NCI-H748 (cell line): Measurements from ENCODE around the gene TRIM17.

Source experiments
- DNase-seq: peaks from one replicate; lab custom pipeline; 2025; ENCODE audit not compliant: unreplicated experiment; lab: John Stamatoyannopoulos, UW

TRIM17 gene

DNA sequence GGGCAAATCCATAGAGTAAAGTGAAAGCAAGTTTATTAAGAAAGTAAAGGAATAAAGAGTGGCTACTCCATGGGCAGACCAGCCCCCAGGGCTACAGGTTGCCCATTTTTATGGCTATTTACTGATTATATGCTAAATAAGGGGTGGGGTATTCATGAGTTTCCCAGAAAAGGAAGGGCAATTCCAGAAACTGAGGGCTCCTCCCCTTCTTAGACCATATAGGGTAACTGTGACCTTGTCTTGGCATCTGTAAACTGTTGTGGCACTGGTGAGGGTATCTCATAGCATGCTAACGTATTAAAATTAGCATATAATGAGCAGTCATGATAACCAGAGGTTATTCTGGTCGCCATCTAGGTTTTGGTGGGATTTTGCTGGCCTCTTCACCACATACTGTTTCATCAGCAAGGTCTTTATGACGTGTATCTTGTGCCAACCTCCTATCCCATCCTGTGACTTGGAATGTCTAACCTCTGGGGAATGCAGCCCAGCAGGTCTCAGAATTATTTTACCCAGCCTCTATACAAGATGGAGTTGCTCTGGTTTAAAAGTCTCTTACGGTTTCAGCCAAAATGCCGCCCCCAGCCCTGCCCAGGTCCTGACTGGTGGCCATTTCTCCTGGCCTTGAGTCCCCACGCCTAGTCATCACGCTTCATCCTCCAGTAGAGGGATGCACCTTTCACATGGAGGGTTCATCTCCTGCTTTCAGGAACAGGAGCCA, 982 bp upstream of the TRIM17 start:
- no peak for DNase-seq

GRCh38 chr1:228417061-228417460, 400 bp upstream of the TRIM17 start:
- DNase-seq: no peak

DNA sequence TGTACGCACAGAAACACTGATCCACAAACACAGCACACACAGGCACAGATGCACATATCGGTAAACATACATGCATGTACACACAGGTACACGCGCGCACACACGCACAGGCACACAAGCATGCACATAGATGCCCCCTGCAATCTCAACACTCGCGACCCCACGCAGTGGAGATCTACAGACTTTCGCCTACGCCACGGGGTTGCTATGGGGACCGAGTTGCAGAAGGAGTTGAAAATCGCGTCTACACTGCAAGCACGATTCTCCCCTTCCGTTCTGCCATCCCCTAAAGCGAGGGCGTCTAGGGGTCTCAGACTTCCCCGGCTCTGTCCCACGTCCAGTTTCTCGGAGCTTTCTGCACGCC, 826 bp downstream of the TRIM17 start:
- DNase-seq: peak; percentile 28

GRCh38 chr1:228415221-228415620, 1.4 kb downstream of the TRIM17 start:
- no peak for DNase-seq

DNA sequence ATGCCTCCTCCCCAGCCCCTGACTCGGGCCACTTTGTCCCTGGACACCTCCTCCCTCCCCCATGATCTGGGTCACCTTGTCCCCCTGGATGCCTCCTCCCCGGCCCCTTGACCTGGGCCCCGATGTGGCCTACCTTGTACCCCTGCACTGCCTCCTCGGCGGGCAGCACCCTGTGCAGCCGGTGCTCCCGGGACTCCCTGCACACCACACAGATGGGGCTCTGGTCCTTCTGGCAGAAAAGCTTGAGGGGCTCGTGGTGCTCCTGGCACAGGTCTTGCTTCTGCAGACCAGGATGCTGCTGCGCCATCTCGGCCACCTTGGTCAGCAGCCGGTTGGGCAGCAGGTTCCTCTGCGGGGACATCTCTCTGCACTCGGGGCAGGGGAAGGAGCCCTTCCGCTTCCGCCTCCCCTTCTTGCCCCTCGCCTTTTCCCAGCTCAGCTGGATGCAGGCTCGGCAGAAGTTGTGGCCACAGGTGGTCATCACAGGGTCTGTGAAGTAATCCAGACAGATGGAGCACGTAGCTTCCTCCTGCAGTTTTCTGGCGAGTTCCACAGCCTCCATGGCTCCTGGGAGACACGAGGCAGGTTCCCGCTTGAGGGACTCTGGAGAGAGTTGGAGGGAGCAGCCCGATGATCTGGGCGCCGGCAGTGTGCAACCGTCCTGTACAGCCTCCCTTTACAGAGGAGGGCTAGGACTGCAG, 2.0 kb downstream of the TRIM17 start:
- DNase-seq: no peak

GRCh38 chr1:228413241-228414010, 3.2 kb downstream of the TRIM17 start:
- no peak for DNase-seq

DNA sequence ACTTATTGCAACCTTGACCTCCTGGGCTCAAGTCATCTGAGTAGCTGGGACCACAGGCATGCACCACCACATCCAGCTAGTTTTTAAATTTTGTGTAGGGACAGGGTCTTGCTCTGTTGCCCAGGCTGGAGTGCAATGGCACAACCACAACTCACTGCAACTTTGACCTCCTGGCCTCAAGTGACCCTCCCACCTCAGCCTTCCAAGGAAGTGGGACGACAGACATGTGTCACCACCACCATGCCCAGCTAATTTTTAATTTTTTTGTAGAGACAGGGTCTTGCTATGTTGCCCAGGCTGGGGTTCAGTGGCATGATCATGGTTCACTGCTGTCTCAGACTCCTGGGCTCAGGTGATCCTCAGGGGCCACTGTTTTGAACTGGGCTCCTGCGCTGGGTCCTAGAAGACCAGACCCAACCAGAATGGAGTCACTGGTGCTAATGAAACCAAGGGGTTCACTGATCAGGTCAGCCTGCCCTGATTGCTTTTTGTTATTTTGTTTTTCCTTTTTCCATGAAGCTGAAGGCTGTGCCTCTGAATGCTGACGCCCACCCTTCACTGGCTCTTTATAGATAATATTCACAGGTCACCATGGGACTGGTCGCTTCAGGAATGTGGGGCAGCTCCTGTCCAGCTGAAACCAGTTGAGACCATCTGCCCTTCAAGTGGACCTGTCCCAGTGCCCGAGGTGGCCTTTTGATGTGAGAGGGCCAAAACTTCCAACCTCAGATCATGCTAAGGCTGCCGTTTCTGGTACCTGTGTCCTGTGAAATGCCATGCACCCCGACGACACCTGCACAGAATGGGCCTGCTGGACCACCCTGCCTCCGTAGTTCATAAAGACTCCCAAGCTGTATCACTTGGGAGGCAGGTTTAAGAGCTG, 4.9 kb downstream of the TRIM17 start:
- DNase-seq: no peak

DNA sequence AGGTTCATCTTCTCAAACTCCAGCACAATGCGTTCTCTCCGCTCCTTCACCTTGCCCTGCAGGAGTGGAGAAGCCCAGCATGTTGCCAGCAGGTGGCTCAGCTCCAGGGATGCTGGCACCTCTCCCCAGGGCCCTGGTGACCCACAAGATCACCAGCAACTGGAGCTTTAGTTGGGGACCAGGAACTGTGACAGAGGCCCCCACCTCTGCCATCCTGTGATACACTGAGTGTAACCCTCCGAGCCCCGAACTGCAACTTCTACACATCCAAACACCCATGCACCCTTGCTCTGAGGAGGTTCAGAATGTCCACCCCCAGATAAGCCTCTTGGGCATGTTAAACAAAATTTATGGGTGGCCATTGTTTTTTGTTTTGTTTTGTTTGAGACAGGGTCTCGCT, 5.5 kb downstream of the TRIM17 start:
- DNase-seq: no peak

GRCh38 chr1:228410671-228411070, 6.0 kb downstream of the TRIM17 start:
- DNase-seq: no peak

- no peak for DNase-seq
Observed at GRCh38 chr1:228410015-228410414, 6.6 kb downstream of the TRIM17 start.

- no peak for DNase-seq
Observed at GRCh38 chr1:228408869-228409805, 7.5 kb downstream of the TRIM17 start.

DNA sequence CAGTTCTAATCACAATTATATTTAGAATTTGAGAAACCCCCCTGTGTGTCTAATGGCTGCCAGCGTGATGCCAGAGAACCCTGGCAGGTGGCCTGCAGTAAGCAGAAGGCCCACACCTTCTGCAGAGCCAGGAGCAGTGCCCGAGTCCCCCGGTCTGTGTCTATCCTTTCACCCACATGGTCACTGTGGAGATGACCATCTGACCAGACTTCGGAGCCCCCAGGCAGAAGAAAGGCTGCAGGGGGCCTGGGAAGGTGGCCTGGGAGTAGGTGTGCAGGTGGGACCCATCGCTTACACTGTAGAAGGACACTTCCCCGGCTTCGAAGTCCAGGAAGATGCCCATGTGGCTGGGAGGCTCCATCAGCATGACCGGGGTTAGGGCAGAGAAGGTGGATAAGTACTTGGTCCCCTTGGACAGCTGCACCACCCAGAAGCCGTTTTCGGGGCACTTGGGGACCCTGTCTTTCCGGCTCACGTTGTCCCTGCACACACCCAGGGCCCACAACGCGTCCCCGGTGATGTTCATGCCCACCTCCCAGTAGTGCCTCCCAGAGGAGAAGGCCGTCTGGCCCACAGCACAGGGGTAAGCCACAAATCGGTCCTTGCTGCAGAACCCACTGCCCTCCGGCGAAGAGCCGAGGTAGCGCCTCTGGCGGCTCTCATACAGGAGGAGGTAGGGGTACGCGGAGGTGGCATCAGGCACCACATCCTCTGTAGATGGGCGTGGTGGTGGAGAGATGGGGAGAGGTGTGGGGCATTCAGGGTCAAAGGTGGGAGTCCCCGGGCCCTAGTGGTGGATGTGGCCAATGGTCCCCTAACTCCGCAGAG, 8.4 kb downstream of the TRIM17 start:
- DNase-seq: no peak

- no peak for DNase-seq
Observed at GRCh38 chr1:228407106-228408040, 9.3 kb downstream of the TRIM17 start.

- DNase-seq: no peak
Observed at GRCh38 chr1:228405979-228406228, 10.8 kb downstream of the TRIM17 start.

DNA sequence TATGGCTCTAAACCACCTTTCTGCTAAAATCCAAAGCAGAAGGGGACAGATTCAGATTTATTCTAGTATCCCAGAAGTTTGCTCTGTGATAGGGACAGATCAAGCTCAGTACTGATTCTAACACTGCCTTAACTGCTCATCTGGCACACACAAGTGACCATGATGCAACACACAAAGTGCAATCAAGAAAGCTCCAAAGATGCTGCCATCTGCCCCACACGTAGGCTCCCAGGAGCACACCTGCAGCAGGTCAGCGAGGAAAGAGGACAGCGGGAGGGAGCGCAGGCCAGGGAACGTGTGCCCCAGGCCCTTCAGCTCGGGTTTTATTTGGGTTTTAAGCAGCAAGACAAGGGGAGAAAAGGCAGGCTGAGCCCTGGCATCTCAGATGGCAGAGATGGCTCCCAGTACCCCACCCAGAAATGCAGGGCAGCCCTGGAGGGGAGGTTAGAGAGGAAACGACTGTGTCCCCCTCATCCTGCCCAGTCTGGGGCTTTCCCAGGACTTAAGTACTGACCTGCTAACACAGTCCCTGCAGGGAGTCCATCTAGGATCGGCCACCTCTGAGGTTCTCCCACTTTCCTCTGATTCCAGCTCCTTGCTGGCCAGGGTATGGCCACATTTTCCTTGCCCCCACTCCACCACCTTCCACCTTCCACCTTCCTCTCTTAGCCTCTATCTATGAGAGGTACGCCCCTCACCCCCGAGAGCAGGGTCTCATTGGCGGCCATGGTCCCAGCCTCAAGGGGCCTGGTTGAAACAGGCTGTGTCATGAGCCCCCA, 11.3 kb downstream of the TRIM17 start:
- DNase-seq: peak; percentile 2

- DNase-seq: no peak
Observed at GRCh38 chr1:228404107-228404720, 12.4 kb downstream of the TRIM17 start.

- no peak for DNase-seq
Observed at GRCh38 chr1:228403231-228403631, 13.4 kb downstream of the TRIM17 start.
